K562 (cell line): ENCODE data around the gene SON. TPM values are rescaled to one million over a fixed set of nuclear protein-coding genes. Genes with fewer than 3 reads are reported as not detected.

ENCODE experiments used
- ARID1B ChIP-seq: fragments of 450-650 bp; IDR thresholded peaks from 2 replicates; pipeline ENCODE4 v1.6.1; 2016; ENCODE audit warnings: antibody characterized with exemption, mild to moderate bottlenecking, inconsistent platforms
- FOXA1 ChIP-seq: fragments of 450-650 bp; IDR thresholded peaks from 2 replicates; pipeline ENCODE4 v1.6.1; 2016; ENCODE audit warnings: mild to moderate bottlenecking, borderline replicate concordance
- HNRNPLL ChIP-seq: fragments of 200-400 bp; formaldehyde crosslinking; IDR thresholded peaks from 2 replicates; pipeline ENCODE4 v1.6.1; 2017; ENCODE audit warnings: low read length, low read depth, mild to moderate bottlenecking; ENCODE audit not compliant: poor library complexity, severe bottlenecking
- JUN ChIP-seq, 2 experiments: sonication (generic) in 1 of 2; formaldehyde crosslinking in 1 of 2; IDR thresholded peaks; 2 replicates each; pipeline versions ENCODE4 v1.6.1 to v1.8.0; 2012 to 2022; ENCODE audit warnings: borderline replicate concordance in 2 of 2, mild to moderate bottlenecking in 2 of 2, improper control_type of control experiment in 1 of 2, low read depth in 1 of 2, low read length in 1 of 2, missing genetic modification reagents in 1 of 2
- MYBL2 ChIP-seq, 2 experiments: fragments of 450-650 bp in 1 of 2; sonication (generic) in 1 of 2; formaldehyde crosslinking in 1 of 2; IDR thresholded peaks; 2 replicates each; pipeline versions ENCODE4 v1.6.1 to v1.8.1; 2017 to 2022; ENCODE audit warnings: borderline replicate concordance in 1 of 2, inconsistent platforms in 1 of 2, low read depth in 1 of 2, mild to moderate bottlenecking in 1 of 2, missing genetic modification reagents in 1 of 2, moderate library complexity in 1 of 2
- NBN ChIP-seq: fragments of 450-650 bp; IDR thresholded peaks from 2 replicates; pipeline ENCODE4 v1.6.1; 2016; ENCODE audit warnings: low read depth, mild to moderate bottlenecking
- POLR2A ChIP-seq: fragments of 450-650 bp; conservative IDR thresholded peaks from 2 replicates; pipeline ENCODE4 v1.6.1; 2016
- RAD21 ChIP-seq, 2 experiments: fragments of 250-450 bp in 1 of 2; fragments of 450-650 bp in 1 of 2; sonication (Bioruptor Pico) in 1 of 2; formaldehyde crosslinking in 1 of 2; IDR thresholded peaks in 1 of 2; conservative IDR thresholded peaks in 1 of 2; 2 replicates each; pipeline versions ENCODE4 v1.4.0 to v1.8.0; 2020 to 2022; ENCODE audit warnings: mild to moderate bottlenecking in 2 of 2, moderate library complexity in 1 of 2
- RBM15 ChIP-seq: fragments of 200-400 bp; formaldehyde crosslinking; IDR thresholded peaks from 2 replicates; pipeline ENCODE4 v1.6.1; 2018; ENCODE audit warnings: mild to moderate bottlenecking, low read length, moderate library complexity; ENCODE audit not compliant: insufficient read depth
- RBM17 ChIP-seq: fragments of 200-400 bp; formaldehyde crosslinking; IDR thresholded peaks from 2 replicates; pipeline ENCODE4 v1.6.1; 2017; ENCODE audit warnings: low read depth, mild to moderate bottlenecking, low read length, borderline replicate concordance
- STAG1 ChIP-seq: sonication (generic); formaldehyde crosslinking; IDR thresholded peaks from 2 replicates; pipeline ENCODE4 v1.5.0; 2020; ENCODE audit warnings: missing genetic modification reagents, borderline replicate concordance
- SUPT5H ChIP-seq: fragments of 450-650 bp; IDR thresholded peaks from 2 replicates; pipeline ENCODE4 v1.6.1; 2016
- TARDBP ChIP-seq: fragments of 450-650 bp; IDR thresholded peaks from 2 replicates; pipeline ENCODE4 v1.6.1; 2016
- ZBTB11 ChIP-seq, 3 experiments: fragments of 200-800 bp in 1 of 3; fragments of 250-450 bp in 1 of 3; fragments of 450-650 bp in 1 of 3; sonication (Bioruptor Pico) in 1 of 3; sonication (Bioruptor generic) in 1 of 3; formaldehyde crosslinking in 1 of 3; IDR thresholded peaks; 2 replicates each; pipeline versions ENCODE4 v1.6.1 to v1.8.0; 2016 to 2022; ENCODE audit warnings: mild to moderate bottlenecking in 2 of 3, missing genetic modification characterization in 2 of 3, missing compliant biosample characterization in 1 of 3, moderate library complexity in 1 of 3
- ZNF143 ChIP-seq: sonication (generic); formaldehyde crosslinking; IDR thresholded peaks from 2 replicates; pipeline ENCODE4 v1.9.0; 2022; ENCODE audit warnings: mild to moderate bottlenecking, missing genetic modification reagents
- ZNF239 ChIP-seq: fragments of 250-450 bp; sonication (Bioruptor Pico); IDR thresholded peaks from 2 replicates; pipeline ENCODE4 v1.4.0; 2020; ENCODE audit warnings: mild to moderate bottlenecking
- ZNF57 ChIP-seq: fragments of 450-650 bp; formaldehyde crosslinking; IDR thresholded peaks from 2 replicates; pipeline ENCODE4 v1.4.0; 2020; ENCODE audit warnings: mild to moderate bottlenecking, moderate library complexity
- ZNF780A ChIP-seq: fragments of 250-450 bp; sonication (Bioruptor Pico); IDR thresholded peaks from 2 replicates; pipeline ENCODE4 v1.5.0; 2021; ENCODE audit warnings: mild to moderate bottlenecking
- polyA plus RNA-seq, 8 experiments: library from polyadenylated mRNA; depleted of rRNA in 4 of 8; stranded (reverse) in 5 of 8; unstranded in 3 of 8; fragments of >200 nt; fragmentation: Nextera tagmentation in 2 of 8; fragmentation: Illumina TruSeq in 1 of 8; extraction: Ambion mirVana in 2 of 8; extraction: Trizol in 1 of 8; gene quantifications; 2 replicates each; pipeline versions ENCODE4 v1.2.1 to v1.2.3, GENCODE V29; 2011 to 2014; ENCODE audit warnings: inconsistent platforms in 1 of 8, missing spikeins in 1 of 8
- total RNA-seq, 7 experiments: library from RNA; depleted of rRNA in 6 of 7; stranded (reverse); fragments of >200 nt in 6 of 7; fragmentation: Illumina TruSeq in 2 of 7; extraction: Trizol in 2 of 7; gene quantifications; 2 replicates each; pipeline versions ENCODE4 v1.2.1 to v1.2.3, GENCODE V29; 2011 to 2021; ENCODE audit warnings: low replicate concordance in 1 of 7
- TF ChIP-seq, protein P1 (sequence below): fragments of 250-450 bp; sonication (Bioruptor Pico); IDR thresholded peaks from 2 replicates; pipeline ENCODE4 v1.8.0; 2021; ENCODE audit warnings: borderline replicate concordance, mild to moderate bottlenecking, moderate library complexity; ENCODE audit not compliant: poor library complexity, severe bottlenecking
- TF ChIP-seq, protein P2 (sequence below): fragments of 250-450 bp; sonication (Bioruptor Pico); IDR thresholded peaks from 2 replicates; pipeline ENCODE4 v1.4.0; 2020; ENCODE audit warnings: mild to moderate bottlenecking, moderate library complexity, borderline replicate concordance

Gene SON
- total and polyA plus RNA-seq, 9 of the 15 experiments (the other 6 are each of a cell fraction or from before 2014, with no cell fraction given), result 105 to 742 (median 187) TPM

DNA sequence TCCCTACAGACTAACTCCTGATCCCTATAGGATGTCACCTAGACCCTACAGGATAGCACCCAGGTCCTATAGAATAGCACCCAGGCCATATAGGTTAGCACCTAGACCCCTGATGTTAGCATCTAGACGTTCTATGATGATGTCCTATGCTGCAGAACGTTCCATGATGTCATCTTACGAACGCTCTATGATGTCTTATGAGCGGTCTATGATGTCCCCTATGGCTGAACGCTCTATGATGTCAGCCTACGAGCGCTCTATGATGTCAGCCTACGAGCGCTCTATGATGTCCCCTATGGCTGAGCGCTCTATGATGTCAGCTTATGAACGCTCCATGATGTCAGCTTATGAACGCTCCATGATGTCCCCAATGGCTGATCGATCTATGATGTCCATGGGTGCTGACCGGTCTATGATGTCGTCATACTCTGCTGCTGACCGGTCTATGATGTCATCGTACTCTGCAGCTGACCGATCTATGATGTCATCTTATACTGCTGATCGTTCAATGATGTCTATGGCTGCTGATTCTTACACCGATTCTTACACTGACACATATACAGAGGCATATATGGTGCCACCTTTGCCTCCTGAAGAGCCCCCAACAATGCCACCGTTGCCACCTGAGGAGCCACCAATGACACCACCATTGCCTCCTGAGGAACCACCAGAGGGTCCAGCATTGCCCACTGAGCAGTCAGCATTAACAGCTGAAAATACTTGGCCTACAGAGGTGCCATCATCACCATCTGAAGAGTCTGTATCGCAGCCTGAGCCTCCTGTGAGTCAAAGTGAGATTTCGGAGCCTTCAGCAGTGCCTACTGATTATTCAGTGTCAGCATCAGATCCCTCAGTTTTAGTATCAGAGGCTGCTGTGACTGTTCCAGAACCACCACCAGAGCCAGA lies 9.5 kb downstream of the SON start (continued):
- TF ChIP-seq JUN (IDR thresholded peaks at IDR 0.05; ENCODE audit: borderline replicate concordance, low read depth, low read length) (0 out of 2 replicates have a peak, but pooled peaks have one; percentile 18), JUN (CRISPR knock-in tag; IDR thresholded peaks at IDR 0.05; ENCODE audit: borderline replicate concordance) (no peak), FOXA1 (no peak), RAD21 (CRISPR knock-in tag; conservative IDR thresholded peaks at IDR 0.05 in 1 of 2, IDR thresholded peaks at IDR 0.05 in 1 of 2) (no peak), ZNF143 (CRISPR knock-in tag) (no peak), RBM15 (no peak), ARID1B (no peak), ZNF57 (CRISPR knock-in tag) (no peak), RBM17 (no peak), ZNF780A (CRISPR knock-in tag) (no peak), HNRNPLL (no peak), POLR2A (peak; percentile 72), NBN (no peak), ZNF239 (no peak), SUPT5H (peak; percentile 71), TARDBP (peak; percentile 48; the same call in 1 of the 2 replicates), MYBL2 (IDR thresholded peaks at IDR 0.05; ENCODE audit: low read depth) (no peak), MYBL2 (CRISPR knock-in tag; IDR thresholded peaks at IDR 0.05; ENCODE audit: borderline replicate concordance) (no peak), ZBTB11 (CRISPR knock-in tag; IDR thresholded peaks at IDR 0.05) (no peak), STAG1 (CRISPR knock-in tag) (no peak)
- TF ChIP-seq, protein P1, sequence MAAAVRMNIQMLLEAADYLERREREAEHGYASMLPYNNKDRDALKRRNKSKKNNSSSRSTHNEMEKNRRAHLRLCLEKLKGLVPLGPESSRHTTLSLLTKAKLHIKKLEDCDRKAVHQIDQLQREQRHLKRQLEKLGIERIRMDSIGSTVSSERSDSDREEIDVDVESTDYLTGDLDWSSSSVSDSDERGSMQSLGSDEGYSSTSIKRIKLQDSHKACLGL, result no peak
- TF ChIP-seq, protein P2, sequence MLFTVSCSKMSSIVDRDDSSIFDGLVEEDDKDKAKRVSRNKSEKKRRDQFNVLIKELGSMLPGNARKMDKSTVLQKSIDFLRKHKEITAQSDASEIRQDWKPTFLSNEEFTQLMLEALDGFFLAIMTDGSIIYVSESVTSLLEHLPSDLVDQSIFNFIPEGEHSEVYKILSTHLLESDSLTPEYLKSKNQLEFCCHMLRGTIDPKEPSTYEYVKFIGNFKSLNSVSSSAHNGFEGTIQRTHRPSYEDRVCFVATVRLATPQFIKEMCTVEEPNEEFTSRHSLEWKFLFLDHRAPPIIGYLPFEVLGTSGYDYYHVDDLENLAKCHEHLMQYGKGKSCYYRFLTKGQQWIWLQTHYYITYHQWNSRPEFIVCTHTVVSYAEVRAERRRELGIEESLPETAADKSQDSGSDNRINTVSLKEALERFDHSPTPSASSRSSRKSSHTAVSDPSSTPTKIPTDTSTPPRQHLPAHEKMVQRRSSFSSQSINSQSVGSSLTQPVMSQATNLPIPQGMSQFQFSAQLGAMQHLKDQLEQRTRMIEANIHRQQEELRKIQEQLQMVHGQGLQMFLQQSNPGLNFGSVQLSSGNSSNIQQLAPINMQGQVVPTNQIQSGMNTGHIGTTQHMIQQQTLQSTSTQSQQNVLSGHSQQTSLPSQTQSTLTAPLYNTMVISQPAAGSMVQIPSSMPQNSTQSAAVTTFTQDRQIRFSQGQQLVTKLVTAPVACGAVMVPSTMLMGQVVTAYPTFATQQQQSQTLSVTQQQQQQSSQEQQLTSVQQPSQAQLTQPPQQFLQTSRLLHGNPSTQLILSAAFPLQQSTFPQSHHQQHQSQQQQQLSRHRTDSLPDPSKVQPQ (CRISPR knock-in tag), result no peak
